Mesenteric fat pad (tissue), 1 donor: Measurements from ENCODE around the gene RPN2. TPM values are rescaled to one million over a fixed set of nuclear protein-coding genes. Genes with fewer than 3 reads are reported as not detected.

Source experiments
- DNase-seq: peaks from one replicate; pipeline ENCODE4 v3.0.0-alpha.2; 2020; ENCODE audit warnings: low spot score
- total RNA-seq: library from RNA; stranded (reverse); fragmentation: NEBNext Ultra II Directional; extraction: Animal tissue kit (Norgen Biotek cat#: 25700); gene quantifications from one replicate; pipeline ENCODE4 v1.2.1, GENCODE V29; 2021
- donor health status: DM: yes; HTN: yes; CAD: no.

RPN2 gene
- total RNA-seq, 1 donor from 2014 or later: 177 TPM

- no peak for DNase-seq
These were observed 30.7 kb downstream of the RPN2 start for GRCh38 chr20:37209661-37210314.

- no peak for DNase-seq
These were observed 39.3 kb downstream of the RPN2 start for GRCh38 chr20:37218441-37218840.

- DNase-seq: no peak
These were observed 39.8 kb downstream of the RPN2 start for GRCh38 chr20:37218976-37219375.

- no peak for DNase-seq
These were observed 40.9 kb downstream of the RPN2 start for GRCh38 chr20:37219751-37220668.

- no peak for DNase-seq
These were observed 41.6 kb downstream of the RPN2 start for GRCh38 chr20:37220731-37221130.

GRCh38 chr20:37222086-37222485, 43.0 kb downstream of the RPN2 start:
- DNase-seq: no peak

GRCh38 chr20:37223053-37223452, 43.9 kb downstream of the RPN2 start:
- DNase-seq: no peak

- no peak for DNase-seq
These were observed 46.0 kb downstream of the RPN2 start for GRCh38 chr20:37225146-37225545.

- no peak for DNase-seq
These were observed 47.8 kb downstream of the RPN2 start for GRCh38 chr20:37226889-37227288.

GRCh38 chr20:37228082-37228481, 49.0 kb downstream of the RPN2 start:
- DNase-seq: no peak

- DNase-seq: no peak
These were observed 49.5 kb downstream of the RPN2 start for GRCh38 chr20:37228656-37229055.

- DNase-seq: no peak
These were observed 50.2 kb downstream of the RPN2 start for GRCh38 chr20:37229357-37229756.

- no peak for DNase-seq
These were observed 51.1 kb downstream of the RPN2 start for GRCh38 chr20:37230200-37230599.

GRCh38 chr20:37231947-37232630, 53.0 kb downstream of the RPN2 start:
- no peak for DNase-seq

- DNase-seq: peak; percentile 22
These were observed 54.6 kb downstream of the RPN2 start for GRCh38 chr20:37233548-37234253.

GRCh38 chr20:37234254-37234581, 55.1 kb downstream of the RPN2 start:
- no peak for DNase-seq

GRCh38 chr20:37235065-37235464, 55.9 kb downstream of the RPN2 start:
- DNase-seq: no peak

- DNase-seq: peak; percentile 22
These were observed 57.3 kb downstream of the RPN2 start for GRCh38 chr20:37236462-37236861.

- no peak for DNase-seq
These were observed 58.5 kb downstream of the RPN2 start for GRCh38 chr20:37237656-37238055.

GRCh38 chr20:37238426-37238825, 59.3 kb downstream of the RPN2 start:
- peak; percentile 20 for DNase-seq

- DNase-seq: peak; percentile 35
These were observed 59.9 kb downstream of the RPN2 start for GRCh38 chr20:37238935-37239451.
